ENCODE results near the gene CNKSR3. TPM values are rescaled to one million over a fixed set of nuclear protein-coding genes. Genes with fewer than 3 reads are reported as not detected.

CNKSR3 gene
- polyA plus RNA-seq, 1 donor from 2014 or later = not detected

DNA sequence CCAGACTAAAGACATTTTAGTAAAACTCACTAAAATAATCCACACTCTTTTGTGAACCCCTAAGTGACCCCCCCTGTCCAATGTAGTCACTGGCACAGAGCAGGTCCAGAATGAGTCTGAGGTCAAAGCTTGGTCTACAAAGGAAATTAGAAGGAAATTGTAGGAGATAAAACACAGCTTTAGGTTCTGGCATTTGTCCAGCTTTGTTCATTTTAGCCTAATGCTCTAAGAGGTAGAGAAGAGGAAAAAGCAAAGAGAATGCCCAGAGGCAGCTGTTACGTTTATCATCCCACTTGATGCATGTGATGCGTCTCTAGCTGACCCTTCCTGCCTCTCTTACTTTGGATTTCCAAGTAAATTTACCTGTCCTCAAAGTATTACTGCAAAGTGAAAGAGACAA lies 62.5 kb downstream of the CNKSR3 start:
- H3K9me3 Mint-ChIP-seq = peaks cover 0 to 1% (median 0%) of the 10 kb centered on the region in 3 donors
- no peaks in the 10 kb centered on the region for H3K36me3 Mint-ChIP-seq
- no peak overlapping the region for H3K27ac Mint-ChIP-seq
- H3K4me3 Mint-ChIP-seq = no peak overlapping the region
- no peaks in the 10 kb centered on the region for H3K4me1 Mint-ChIP-seq
- H3K27me3 Mint-ChIP-seq = no peaks in the 10 kb centered on the region

GRCh38 chr6:154446984-154447383 lies 63.5 kb downstream of the CNKSR3 start:
- Mint-ChIP-seq H3K36me3 (no peaks in the 10 kb centered on the region), H3K27ac (no peak overlapping the region), H3K4me3 (no peak overlapping the region), H3K4me1 (no peaks in the 10 kb centered on the region), H3K27me3 (no peaks in the 10 kb centered on the region), H3K9me3 (peaks cover 0 to 1% (median 0%) of the 10 kb centered on the region in 3 donors)

DNA sequence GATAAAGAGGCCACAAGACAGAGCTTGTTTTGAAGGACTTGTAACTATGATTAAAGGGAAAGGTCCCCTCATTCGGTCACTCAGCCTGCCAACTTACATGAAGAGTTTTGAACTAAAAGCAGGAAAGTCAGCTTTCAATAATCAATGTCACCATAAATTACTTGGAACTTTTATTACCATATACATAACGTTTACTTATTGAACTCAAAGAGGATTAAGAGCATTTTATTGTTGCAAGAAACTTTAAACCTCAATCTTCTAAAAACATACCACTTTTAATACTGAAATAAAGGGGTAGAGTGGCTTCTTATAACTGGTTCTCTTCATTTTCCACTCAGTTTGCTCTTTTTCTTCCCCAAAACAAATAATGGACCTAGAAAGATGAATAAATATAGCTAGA lies 65.1 kb downstream of the CNKSR3 start:
- no peak overlapping the region for H3K4me3 Mint-ChIP-seq
- no peak overlapping the region for H3K27ac Mint-ChIP-seq
- H3K27me3 Mint-ChIP-seq = no peaks in the 10 kb centered on the region
- no peaks in the 10 kb centered on the region for H3K4me1 Mint-ChIP-seq
- H3K9me3 Mint-ChIP-seq = peaks cover 0 to 1% (median 0%) of the 10 kb centered on the region in 3 donors
- H3K36me3 Mint-ChIP-seq = no peaks in the 10 kb centered on the region

- Mint-ChIP-seq H3K27me3 (peaks cover 3% of the 10 kb centered on the region), H3K27ac (no peak overlapping the region), H3K9me3 (no peaks in the 10 kb centered on the region), H3K4me3 (no peak overlapping the region), H3K36me3 (no peaks in the 10 kb centered on the region), H3K4me1 (no peaks in the 10 kb centered on the region)
Observed at GRCh38 chr6:154441995-154442310, 68.5 kb downstream of the CNKSR3 start.

DNA sequence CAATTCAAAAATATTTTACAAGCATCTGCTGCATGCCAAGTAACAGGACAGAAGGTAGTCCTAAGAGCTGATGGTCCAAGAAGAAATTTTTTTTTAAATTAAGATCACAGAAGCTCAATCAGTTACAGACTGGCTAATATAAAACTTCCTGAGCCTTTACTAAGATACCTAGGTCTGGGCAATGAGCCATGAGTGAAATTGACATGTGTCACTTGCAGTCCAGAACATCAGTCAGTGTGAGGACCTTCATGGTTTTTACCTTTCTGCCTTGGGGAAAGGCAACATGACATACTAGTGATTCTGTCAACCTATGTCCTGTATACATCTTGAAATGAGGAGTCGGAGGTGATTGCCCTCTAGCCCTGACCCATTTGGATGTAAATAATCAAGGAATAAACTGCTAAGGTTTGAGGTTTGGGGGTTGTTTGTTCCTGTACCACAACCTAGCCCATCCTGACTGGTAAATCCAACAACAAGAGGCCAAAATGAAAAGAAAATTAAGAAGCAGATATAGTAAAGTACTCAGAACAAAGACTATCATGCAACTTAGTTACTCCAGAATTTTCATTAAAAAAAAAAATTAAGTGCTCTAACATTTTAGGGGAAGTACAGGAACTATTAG lies 70.0 kb downstream of the CNKSR3 start:
- Mint-ChIP-seq H3K27me3 (peaks cover 3% of the 10 kb centered on the region), H3K9me3 (peaks cover 0 to 1% (median 0%) of the 10 kb centered on the region in 3 donors), H3K4me1 (no peaks in the 10 kb centered on the region), H3K27ac (no peak overlapping the region), H3K36me3 (no peaks in the 10 kb centered on the region), H3K4me3 (no peak overlapping the region)

- H3K9me3 Mint-ChIP-seq = peaks cover 0 to 1% (median 0%) of the 10 kb centered on the region in 3 donors
- H3K27ac Mint-ChIP-seq = no peak overlapping the region
- H3K4me3 Mint-ChIP-seq = no peak overlapping the region
- H3K36me3 Mint-ChIP-seq = no peaks in the 10 kb centered on the region
- H3K27me3 Mint-ChIP-seq = peaks cover 3% of the 10 kb centered on the region
- H3K4me1 Mint-ChIP-seq = no peaks in the 10 kb centered on the region
Observed at GRCh38 chr6:154440022-154440421, 70.5 kb downstream of the CNKSR3 start.

- no peaks in the 10 kb centered on the region for H3K4me1 Mint-ChIP-seq
- no peak overlapping the region for H3K27ac Mint-ChIP-seq
- no peak overlapping the region for H3K4me3 Mint-ChIP-seq
- H3K36me3 Mint-ChIP-seq = no peaks in the 10 kb centered on the region
- peaks cover 0 to 1% (median 0%) of the 10 kb centered on the region in 3 donors for H3K9me3 Mint-ChIP-seq
- peaks cover 3% of the 10 kb centered on the region for H3K27me3 Mint-ChIP-seq
Observed at GRCh38 chr6:154438882-154439415, 71.5 kb downstream of the CNKSR3 start.

DNA sequence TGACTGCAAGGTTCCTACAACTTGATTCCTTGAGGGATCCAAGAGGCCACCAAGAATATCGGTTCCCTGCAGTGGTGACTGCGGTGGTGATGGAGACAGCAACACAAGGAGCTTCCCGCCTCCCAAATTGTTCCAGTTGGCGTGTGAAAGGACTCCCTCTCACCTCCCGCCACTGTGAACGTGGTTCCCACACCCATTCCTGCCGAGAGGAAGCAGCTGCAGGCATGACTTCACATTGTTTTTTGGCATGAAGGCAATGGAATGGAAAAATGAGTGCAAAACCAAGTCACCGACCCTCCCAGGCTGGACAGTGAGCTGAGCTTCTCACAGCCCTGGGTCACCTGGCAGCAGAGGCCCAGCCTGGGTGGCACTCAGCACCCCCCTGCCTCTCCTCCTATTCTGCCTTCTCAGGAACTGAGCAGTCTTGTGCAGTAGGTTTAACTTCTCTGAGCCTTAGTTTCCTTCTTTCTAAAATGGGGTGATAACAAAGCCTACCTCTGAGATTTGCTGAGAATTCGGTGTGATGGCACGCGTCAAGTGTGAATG lies 75.0 kb downstream of the CNKSR3 start:
- Mint-ChIP-seq H3K27me3 (peaks cover 3% of the 10 kb centered on the region), H3K27ac (no peak overlapping the region), H3K4me1 (no peaks in the 10 kb centered on the region), H3K9me3 (peaks cover 1 to 11% (median 7%) of the 10 kb centered on the region in 3 donors), H3K36me3 (peaks cover 1% of the 10 kb centered on the region), H3K4me3 (no peak overlapping the region)

DNA sequence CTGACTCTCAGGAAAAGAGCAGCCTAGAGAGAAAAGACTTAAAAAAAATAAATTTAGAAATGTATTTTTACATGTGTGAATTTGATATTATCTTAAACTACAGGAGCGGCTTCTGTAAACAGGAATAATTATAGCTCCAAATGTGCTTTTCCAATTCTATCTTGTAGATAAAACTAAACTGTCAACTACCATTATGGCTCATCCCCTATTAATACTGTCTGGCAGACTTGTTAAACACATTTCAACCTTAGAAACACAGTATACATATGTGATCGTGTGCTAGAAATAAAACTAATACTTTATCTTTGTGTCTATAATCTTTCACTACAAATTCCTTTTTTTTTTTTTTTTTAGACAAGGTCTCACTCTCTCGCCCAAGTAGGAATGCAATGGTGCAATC lies 75.8 kb downstream of the CNKSR3 start:
- H3K4me3 Mint-ChIP-seq = no peak overlapping the region
- no peaks in the 10 kb centered on the region for H3K4me1 Mint-ChIP-seq
- no peak overlapping the region for H3K27ac Mint-ChIP-seq
- peaks cover 1 to 11% (median 7%) of the 10 kb centered on the region in 3 donors for H3K9me3 Mint-ChIP-seq
- peaks cover 3% of the 10 kb centered on the region for H3K27me3 Mint-ChIP-seq
- peaks cover 1% of the 10 kb centered on the region for H3K36me3 Mint-ChIP-seq

DNA sequence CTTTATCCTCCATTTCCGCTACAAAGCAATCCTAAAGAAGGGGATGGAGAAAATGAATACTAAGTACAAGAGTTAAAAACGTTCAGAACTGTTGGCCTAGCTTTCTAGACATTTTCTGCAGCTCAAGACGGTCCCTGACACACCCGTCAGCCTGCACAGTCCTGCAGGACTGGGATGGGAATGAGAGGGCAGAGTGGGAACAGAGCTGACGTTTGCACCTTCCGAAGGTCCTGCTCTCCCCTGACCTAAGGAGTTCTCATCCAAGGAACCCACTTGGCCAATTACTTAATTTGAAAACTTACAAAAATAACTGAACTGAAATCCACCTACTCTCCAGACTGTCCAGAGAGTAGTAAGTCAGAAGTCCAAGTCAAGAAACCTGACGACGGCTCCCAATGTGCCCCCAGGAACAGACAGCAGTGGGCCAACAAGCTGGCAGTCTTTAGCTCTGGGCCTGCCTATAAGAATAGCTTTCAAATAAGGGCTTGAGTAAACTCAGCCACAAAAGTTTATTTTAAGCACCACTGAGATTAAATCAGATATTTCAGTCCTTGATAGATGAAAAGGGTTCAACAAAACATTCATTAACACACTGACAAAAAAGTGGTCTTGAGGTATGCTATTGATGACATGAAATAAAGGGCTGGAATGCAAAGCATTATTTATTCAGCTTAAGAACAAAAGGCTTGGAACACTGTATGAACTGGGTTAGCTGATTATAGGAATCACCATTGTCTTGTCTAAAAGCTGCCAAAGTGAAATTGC lies 76.8 kb downstream of the CNKSR3 start:
- H3K4me3 Mint-ChIP-seq = no peak overlapping the region

GRCh38 chr6:154432533-154433476 lies 77.7 kb downstream of the CNKSR3 start:
- Mint-ChIP-seq H3K4me3 (no peak overlapping the region), H3K9me3 (peaks cover 1 to 11% (median 7%) of the 10 kb centered on the region in 3 donors), H3K4me1 (no peaks in the 10 kb centered on the region), H3K27me3 (no peaks in the 10 kb centered on the region), H3K36me3 (peaks cover 1% of the 10 kb centered on the region), H3K27ac (no peak overlapping the region)

More for the DNA sequence above, 76.8 kb downstream of the CNKSR3 start:
- H3K4me1 Mint-ChIP-seq = no peaks in the 10 kb centered on the region
- no peaks in the 10 kb centered on the region for H3K27me3 Mint-ChIP-seq
- no peak overlapping the region for H3K27ac Mint-ChIP-seq
- H3K9me3 Mint-ChIP-seq = peaks cover 1 to 11% (median 7%) of the 10 kb centered on the region in 3 donors
- peaks cover 1% of the 10 kb centered on the region for H3K36me3 Mint-ChIP-seq

DNA sequence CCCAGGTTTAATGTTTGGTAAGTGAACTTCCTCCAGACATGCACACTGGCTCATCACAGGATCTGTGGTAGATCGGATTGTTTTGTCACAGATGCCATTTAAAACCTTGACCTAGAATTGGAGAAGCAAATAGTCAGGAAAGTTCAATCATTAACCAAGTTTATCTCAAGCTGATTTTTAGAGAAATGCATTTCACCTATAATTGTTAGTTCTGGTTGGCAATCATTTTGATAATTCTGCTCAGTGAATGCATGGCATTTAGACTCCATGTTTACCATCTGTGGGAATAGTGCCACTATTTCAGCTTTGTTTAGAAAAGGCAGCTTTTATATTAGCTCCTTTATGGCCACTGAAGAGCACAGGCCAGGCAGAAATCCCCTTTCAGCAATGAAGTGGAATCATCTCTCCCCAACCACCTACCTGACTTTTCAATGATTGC lies 80.0 kb downstream of the CNKSR3 start:
- Mint-ChIP-seq H3K4me1 (no peaks in the 10 kb centered on the region), H3K4me3 (no peak overlapping the region), H3K36me3 (peaks cover 1% of the 10 kb centered on the region), H3K27me3 (peaks cover 2% of the 10 kb centered on the region), H3K27ac (no peak overlapping the region), H3K9me3 (peaks cover 0 to 11% (median 7%) of the 10 kb centered on the region in 3 donors)

DNA sequence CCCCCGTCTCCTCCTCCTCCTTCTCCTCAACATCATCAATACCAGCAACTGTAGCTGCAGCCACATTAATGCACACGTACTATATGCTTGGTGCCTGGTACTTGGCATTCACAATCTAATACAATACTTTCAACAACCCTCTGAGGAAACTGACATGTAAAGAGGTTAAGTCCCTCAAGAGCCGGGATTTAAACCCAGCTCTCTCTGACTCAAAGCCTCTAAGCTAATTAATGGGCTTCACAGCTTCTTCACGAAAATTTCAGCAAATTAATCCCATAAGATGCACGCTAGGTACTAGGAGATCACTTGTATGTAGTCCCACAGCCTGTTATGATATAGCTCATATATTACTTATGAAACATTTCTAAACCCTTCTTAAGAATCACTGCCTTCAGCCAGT lies 80.8 kb downstream of the CNKSR3 start:
- Mint-ChIP-seq H3K4me1 (peaks cover 0 to 1% (median 0%) of the 10 kb centered on the region in 3 donors), H3K36me3 (peaks cover 1% of the 10 kb centered on the region), H3K27me3 (peaks cover 2% of the 10 kb centered on the region), H3K27ac (no peak overlapping the region), H3K4me3 (no peak overlapping the region), H3K9me3 (peaks cover 0 to 11% (median 7%) of the 10 kb centered on the region in 3 donors)

- H3K9me3 Mint-ChIP-seq = peaks cover 0 to 11% (median 7%) of the 10 kb centered on the region in 3 donors
- peaks cover 2% of the 10 kb centered on the region for H3K27me3 Mint-ChIP-seq
- peaks cover 1% of the 10 kb centered on the region for H3K36me3 Mint-ChIP-seq
- H3K4me1 Mint-ChIP-seq = peaks cover 0 to 1% (median 0%) of the 10 kb centered on the region in 3 donors
- no peak overlapping the region for H3K4me3 Mint-ChIP-seq
- H3K27ac Mint-ChIP-seq = no peak overlapping the region
Observed at GRCh38 chr6:154428897-154429296, 81.6 kb downstream of the CNKSR3 start.

All from IgD-negative memory B cell (primary cell).